ENCODE data around the gene MVB12B.

- TF ChIP-seq CTCF (IDR thresholded peaks at IDR 0.05) (no peak), ZFX (IDR thresholded peaks at IDR 0.05; ENCODE audit: borderline replicate concordance) (no peak)
Observed at GRCh38 chr9:126343271-126343700, 16.7 kb downstream of the MVB12B start.

Data from 22Rv1 (cell line).